ENCODE data around the gene AXIN1.
A peak's percentile ranks its signal among the peaks of the same experiment; 100 is the strongest.

The AXIN1 gene

GRCh38 chr16:275786-276232, 76.7 kb downstream of the AXIN1 start, which contains the start of gene RGS11:
TSS of gene RGS11 (minus strand) at chr16:275944. CDS start at chr16:275911, 33 bp downstream.
- Histone ChIP-seq H3K27me3 (ENCODE audit: insufficient read depth, low read depth, severe bottlenecking) (no peaks in the 10 kb centered on the region), H3K4me3 (ENCODE audit: low read depth, low read length) (peak within 1 kb of the TSS; percentile 48), H3K36me3 (no peaks in the 10 kb centered on the region), H3K9me3 (ENCODE audit: severe bottlenecking) (no peaks in the 10 kb centered on the region), H3K27ac (no peak within 1 kb of the TSS)
- TF ChIP-seq, protein P1, sequence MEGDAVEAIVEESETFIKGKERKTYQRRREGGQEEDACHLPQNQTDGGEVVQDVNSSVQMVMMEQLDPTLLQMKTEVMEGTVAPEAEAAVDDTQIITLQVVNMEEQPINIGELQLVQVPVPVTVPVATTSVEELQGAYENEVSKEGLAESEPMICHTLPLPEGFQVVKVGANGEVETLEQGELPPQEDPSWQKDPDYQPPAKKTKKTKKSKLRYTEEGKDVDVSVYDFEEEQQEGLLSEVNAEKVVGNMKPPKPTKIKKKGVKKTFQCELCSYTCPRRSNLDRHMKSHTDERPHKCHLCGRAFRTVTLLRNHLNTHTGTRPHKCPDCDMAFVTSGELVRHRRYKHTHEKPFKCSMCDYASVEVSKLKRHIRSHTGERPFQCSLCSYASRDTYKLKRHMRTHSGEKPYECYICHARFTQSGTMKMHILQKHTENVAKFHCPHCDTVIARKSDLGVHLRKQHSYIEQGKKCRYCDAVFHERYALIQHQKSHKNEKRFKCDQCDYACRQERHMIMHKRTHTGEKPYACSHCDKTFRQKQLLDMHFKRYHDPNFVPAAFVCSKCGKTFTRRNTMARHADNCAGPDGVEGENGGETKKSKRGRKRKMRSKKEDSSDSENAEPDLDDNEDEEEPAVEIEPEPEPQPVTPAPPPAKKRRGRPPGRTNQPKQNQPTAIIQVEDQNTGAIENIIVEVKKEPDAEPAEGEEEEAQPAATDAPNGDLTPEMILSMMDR (IDR thresholded peaks at IDR 0.05; ENCODE audit: low read depth, low read length): no peak
- no peak for DNase-seq

DNA sequence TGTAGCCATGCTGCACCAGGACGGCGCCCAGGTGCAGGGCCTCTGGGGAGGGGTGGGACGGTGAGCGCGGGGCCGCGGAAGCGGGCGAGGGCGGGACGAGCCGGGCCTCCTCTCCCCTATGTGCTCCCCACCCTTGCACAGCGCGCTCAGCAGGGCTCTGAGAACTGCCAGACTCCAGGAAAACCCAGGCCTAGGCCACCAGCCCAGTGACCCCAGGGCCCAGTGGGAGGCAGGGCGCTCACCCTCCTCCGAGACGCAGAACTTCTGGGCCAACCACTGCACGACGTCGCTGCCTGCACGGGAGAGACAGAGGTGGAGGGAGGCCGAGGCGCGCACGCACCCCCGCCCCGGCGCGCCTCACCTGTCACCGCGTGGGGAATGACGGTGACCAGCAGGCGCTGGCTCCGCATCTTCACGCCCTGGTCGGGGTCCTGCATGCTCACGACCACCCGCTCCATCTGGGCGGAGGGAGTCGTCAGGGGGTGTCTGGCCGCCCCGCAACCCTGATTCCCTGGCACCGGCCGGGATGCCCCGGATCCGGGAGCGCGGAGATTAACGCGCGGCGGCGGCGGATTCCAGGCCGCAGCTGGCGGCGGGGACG, 77.4 kb downstream of the AXIN1 start:
- no peak overlapping the region for H3K27ac ChIP-seq
- no peaks in the 10 kb centered on the region for H3K36me3 ChIP-seq
- DNase-seq: no peak
- no peaks in the 10 kb centered on the region for H3K27me3 ChIP-seq (ENCODE audit: insufficient read depth, low read depth, severe bottlenecking)
- no peaks in the 10 kb centered on the region for H3K9me3 ChIP-seq (ENCODE audit: severe bottlenecking)
- H3K4me3 ChIP-seq (ENCODE audit: low read depth, low read length): peak overlapping the region; percentile 48
- TF ChIP-seq, protein P1 (IDR thresholded peaks at IDR 0.05; ENCODE audit: low read depth, low read length): no peak

- no peaks in the 10 kb centered on the region for H3K27me3 ChIP-seq (ENCODE audit: insufficient read depth, low read depth, severe bottlenecking)
- H3K27ac ChIP-seq: no peak overlapping the region
- H3K4me3 ChIP-seq (ENCODE audit: low read depth, low read length): no peak overlapping the region
- no peak for DNase-seq
- H3K9me3 ChIP-seq (ENCODE audit: severe bottlenecking): no peaks in the 10 kb centered on the region
- H3K36me3 ChIP-seq: no peaks in the 10 kb centered on the region
- TF ChIP-seq, protein P1 (IDR thresholded peaks at IDR 0.05; ENCODE audit: low read depth, low read length): no peak
Measured at GRCh38 chr16:273547-274421, 78.7 kb downstream of the AXIN1 start.

DNA sequence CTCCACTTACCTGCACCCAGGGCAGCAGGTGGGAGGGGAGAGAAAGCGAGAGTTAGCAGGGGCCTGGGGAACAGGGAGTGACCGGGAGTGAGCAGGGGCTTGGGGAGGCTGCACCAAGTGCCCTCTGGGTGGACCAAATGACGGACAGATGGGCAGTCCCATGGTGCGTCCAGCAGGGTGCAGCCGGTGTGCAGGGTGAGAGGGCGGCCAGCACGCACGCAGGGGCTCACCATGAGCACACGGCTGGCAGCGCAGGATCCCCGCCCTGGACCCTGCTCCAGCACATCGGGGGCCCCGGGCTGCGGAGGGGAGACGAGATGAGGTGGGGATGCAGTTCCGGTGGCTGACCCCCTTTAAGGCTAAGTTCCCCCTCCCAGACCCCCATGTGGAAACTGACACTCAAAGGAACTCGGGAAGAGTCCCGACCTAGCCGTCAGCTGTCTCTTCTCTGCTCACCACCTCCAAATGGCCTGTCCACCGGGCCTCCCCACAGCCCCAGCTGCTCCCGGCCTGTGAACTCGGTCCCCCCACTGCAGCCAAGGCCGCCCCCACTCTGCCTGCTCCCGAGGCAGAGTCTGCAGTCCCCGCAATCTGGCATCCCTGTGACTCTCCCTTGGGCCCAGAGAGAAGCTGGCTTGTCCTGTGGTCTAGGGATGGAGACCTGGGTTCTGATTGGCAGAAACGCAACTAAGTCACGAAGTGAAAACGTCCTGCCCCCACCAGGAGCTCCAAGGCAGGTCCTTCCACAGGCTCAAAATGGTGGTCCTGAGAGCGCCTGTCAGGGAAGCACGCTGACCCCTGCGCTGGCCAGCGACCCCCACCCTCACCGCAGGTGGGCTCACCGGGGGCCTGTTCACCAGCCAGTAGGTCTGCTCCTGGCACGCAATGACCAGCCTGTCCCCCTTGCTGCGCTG, 79.6 kb downstream of the AXIN1 start:
- TF ChIP-seq, protein P1 (IDR thresholded peaks at IDR 0.05; ENCODE audit: low read depth, low read length): 0 out of 2 replicates have a peak, but pooled peaks have one; percentile 14
- Histone ChIP-seq H3K9me3 (ENCODE audit: severe bottlenecking) (no peaks in the 10 kb centered on the region), H3K36me3 (no peaks in the 10 kb centered on the region), H3K4me3 (ENCODE audit: low read depth, low read length) (no peak overlapping the region), H3K27ac (no peak overlapping the region), H3K27me3 (ENCODE audit: insufficient read depth, low read depth, severe bottlenecking) (no peaks in the 10 kb centered on the region)
- no peak for DNase-seq

GRCh38 chr16:270381-271255, 81.9 kb downstream of the AXIN1 start:
- DNase-seq: no peak
- H3K4me3 ChIP-seq (ENCODE audit: low read depth, low read length): no peak overlapping the region
- H3K9me3 ChIP-seq (ENCODE audit: severe bottlenecking): no peaks in the 10 kb centered on the region
- TF ChIP-seq, protein P1 (IDR thresholded peaks at IDR 0.05; ENCODE audit: low read depth, low read length): no peak
- H3K36me3 ChIP-seq: no peaks in the 10 kb centered on the region
- H3K27ac ChIP-seq: no peak overlapping the region
- H3K27me3 ChIP-seq (ENCODE audit: insufficient read depth, low read depth, severe bottlenecking): no peaks in the 10 kb centered on the region
